CD4-positive, alpha-beta T cell (primary cell): ENCODE data around the gene P4HTM. TPM values are rescaled to one million over a fixed set of nuclear protein-coding genes. Genes with fewer than 3 reads are reported as not detected.
A peak's percentile ranks its signal among the peaks of the same experiment; 100 is the strongest.
"Not testable (repeated sequence)": the region's sequence is repeated elsewhere in the genome, so short reads cannot be mapped to it uniquely, and the experiment has no call there.

ENCODE experiments used
- ATAC-seq: fragments of 200-7000 bp; cut with Tn5 transposase; one replicate; pipeline ENCODE4 v1.10.0; 2022; ENCODE audit warnings: mild to moderate bottlenecking; ENCODE audit not compliant: poor library complexity
- CTCF ChIA-PET: fragments of 350-600 bp; sonication (Branson Sonifier 250); formaldehyde crosslinking; loops from one replicate; lab custom pipeline; 2021; ENCODE audit warnings: antibody characterized with exemption, inconsistent platforms; lab: Charles Lee
- POLR2A ChIA-PET: fragments of 350-600 bp; sonication (Branson Sonifier 250); formaldehyde crosslinking; loops from one replicate; lab custom pipeline; 2021; ENCODE audit warnings: antibody characterized with exemption, inconsistent platforms; lab: Charles Lee
- DNase-seq, 14 experiments: peaks; one replicate each; pipeline ENCODE4 v3.0.0-alpha.2; 2013 to 2020; ENCODE audit warnings: mixed read lengths in 2 of 14
- H3K27ac ChIP-seq, 2 donors: one replicate each; pipeline versions ENCODE4 v1.5.1 to v1.7.0; 2013; ENCODE audit warnings: low read length in 2 of 2, low read depth in 1 of 2, mild to moderate bottlenecking in 1 of 2
- H3K27me3 ChIP-seq, 2 experiments: 1 replicate in 1 of 2; 2 replicates in 1 of 2; pipeline versions ENCODE4 v1.6.1 to v1.7.0; 2013; ENCODE audit warnings: low read length in 2 of 2, control low read depth in 1 of 2, mild to moderate bottlenecking in 1 of 2, moderate library complexity in 1 of 2; ENCODE audit not compliant: insufficient read depth in 2 of 2, control insufficient read depth in 1 of 2
- H3K36me3 ChIP-seq: one replicate; pipeline ENCODE4 v1.6.1; 2013; ENCODE audit warnings: low read length, control low read depth; ENCODE audit not compliant: insufficient read depth
- H3K4me1 ChIP-seq: one replicate; pipeline ENCODE4 v1.6.1; 2013; ENCODE audit warnings: low read length, control low read depth; ENCODE audit not compliant: insufficient read depth
- H3K4me3 ChIP-seq: one replicate; pipeline ENCODE4 v1.5.1; 2013; ENCODE audit warnings: mild to moderate bottlenecking, low read length, moderate library complexity
- H3K9me3 ChIP-seq, 2 experiments: 1 replicate in 1 of 2; 2 replicates in 1 of 2; pipeline versions ENCODE4 v1.6.1 to v1.7.0; 2013; ENCODE audit warnings: low read length in 2 of 2, mild to moderate bottlenecking in 2 of 2, control low read depth in 1 of 2, moderate library complexity in 1 of 2; ENCODE audit not compliant: control insufficient read depth in 1 of 2, insufficient read depth in 1 of 2
- H3K27ac Mint-ChIP-seq: one replicate; pipeline ENCODE4 v1.8.0; 2020; ENCODE audit warnings: mixed read lengths
- H3K27me3 Mint-ChIP-seq: one replicate; pipeline ENCODE4 v1.8.0; 2021; ENCODE audit warnings: mixed read lengths
- H3K36me3 Mint-ChIP-seq: one replicate; pipeline ENCODE4 v1.8.0; 2021; ENCODE audit warnings: low read depth, mixed read lengths
- H3K4me1 Mint-ChIP-seq: one replicate; pipeline ENCODE4 v1.8.0; 2021; ENCODE audit warnings: low read depth, mixed read lengths
- H3K4me3 Mint-ChIP-seq: one replicate; pipeline ENCODE4 v1.8.0; 2020; ENCODE audit warnings: mild to moderate bottlenecking, mixed read lengths
- H3K9me3 Mint-ChIP-seq: one replicate; pipeline ENCODE4 v1.8.0; 2020; ENCODE audit warnings: mixed read lengths
- CTCF ChIP-seq: fragments of 200-600 bp; IDR thresholded peaks from one replicate; pipeline ENCODE4 v1.8.0; 2022; ENCODE audit warnings: antibody characterized with exemption, mild to moderate bottlenecking
- intact Hi-C, 2 experiments: fragments of 100-400 bp; cut with DNase I in 1 of 2; cut with micrococcal nuclease in 1 of 2; formaldehyde crosslinking; loops; one replicate each; pipeline versions ENCODE4 v1.15.1 to v1.9.0; 2023 to 2025; cut with DNase I, micrococcal nuclease
- total RNA-seq, 174 experiments: library from RNA in 2 of 174; stranded (reverse) in 2 of 174; gene quantifications; one replicate each; pipeline ENCODE4 v1.2.3 and lab custom pipeline; 2021 to 2026

The P4HTM gene
- total RNA-seq, 2 experiments from 2014 or later = 45.9 to 47.0 TPM

- CTCF ChIA-PET = interaction anchor here (0.7 to 5.2 kb wide), 8 partner anchors 9 to 89 kb away, joined by 3 to 100 read pairs (median 10); partner anchors contain the start of genes ARIH2, IMPDH2, NDUFAF3 and P4HTM
- Histone ChIP-seq H3K27ac (peak within 1 kb of the TSS; percentile 89 to 99), H3K4me1 (peaks cover 25% of the 10 kb centered on the region), H3K9me3 (no peaks in the 10 kb centered on the region), H3K4me3 (peak within 1 kb of the TSS; percentile 99), H3K36me3 (peaks cover 19% of the 10 kb centered on the region), H3K27me3 (no peaks in the 10 kb centered on the region)
- H3K4me3 Mint-ChIP-seq = peak within 1 kb of the TSS; percentile 99
- H3K9me3 Mint-ChIP-seq = no peaks in the 10 kb centered on the region
- intact Hi-C loops = loop anchor here (1.0 to 5.0 kb wide), 8 partner anchors 11 to 1495 kb away; partner anchors contain the start of genes DALRD3 (in 1 of the 2), ELP6 (in 1 of the 2), IMPDH2 (in 1 of the 2) and NME6 (in 1 of the 2)
- peak; percentile 19 for TF ChIP-seq CTCF
- ATAC-seq = peak; percentile 86
- H3K36me3 Mint-ChIP-seq = peaks cover 23% of the 10 kb centered on the region
- peaks cover 27% of the 10 kb centered on the region for H3K4me1 Mint-ChIP-seq
- peak within 1 kb of the TSS; percentile 97 for H3K27ac Mint-ChIP-seq
- DNase-seq = peak; percentile 93 to 99 (median 96)
- POLR2A ChIA-PET = interaction anchor here (0.5 to 8.0 kb wide), 27 partner anchors 9 to 738 kb away, joined by 3 to 331 read pairs (median 4); partner anchors contain the start of genes ARIH2, CCDC71, DAG1 and DALRD3
- H3K27me3 Mint-ChIP-seq = no peaks in the 10 kb centered on the region
Observed at GRCh38 chr3:49007068-49007770, 17.2 kb downstream of the P4HTM start, which contains the start of gene WDR6. Gene WDR6, plus strand, starts transcription at chr3:49007391. Its CDS starts 41 bp downstream, at chr3:49007432.

GRCh38 chr3:49007771-49008528, 17.9 kb downstream of the P4HTM start:
- H3K4me3 ChIP-seq = peak overlapping the region; percentile 99
- intact Hi-C loops = loop anchor here (1.0 to 5.0 kb wide), 8 partner anchors 10 to 1496 kb away; partner anchors contain the start of genes DALRD3 (in 1 of the 2), ELP6 (in 1 of the 2), IMPDH2 (in 1 of the 2) and NME6 (in 1 of the 2)

GRCh38 chr3:49008627-49009026, 18.6 kb downstream of the P4HTM start:
- H3K4me1 Mint-ChIP-seq = peaks cover 32% of the 10 kb centered on the region
- H3K4me3 ChIP-seq, H3K9me3 Mint-ChIP-seq, H3K9me3 ChIP-seq, ATAC-seq, DNase-seq, H3K27me3 ChIP-seq, H3K27me3 Mint-ChIP-seq: not testable (repeated sequence)
- Histone ChIP-seq H3K36me3 (peaks cover 22% of the 10 kb centered on the region), H3K4me1 (peaks cover 25% of the 10 kb centered on the region), H3K27ac (peak overlapping the region; percentile 43 to 89)
- POLR2A ChIA-PET = interaction anchor here (1.5 to 8.0 kb wide), 4 partner anchors 11 to 20 kb away, joined by 3 to 331 read pairs (median 103); partner anchors contain the start of genes DALRD3, IMPDH2, NDUFAF3 and P4HTM
- peak overlapping the region; percentile 99 for H3K4me3 Mint-ChIP-seq
- H3K36me3 Mint-ChIP-seq = peaks cover 33% of the 10 kb centered on the region
- CTCF ChIA-PET = interaction anchor here (2.2 to 5.2 kb wide), 3 partner anchors 14 to 85 kb away, joined by 10 to 100 read pairs (median 59); partner anchors contain the start of genes NDUFAF3, P4HTM and QRICH1
- intact Hi-C loops = loop anchor here in 1 of 2 experiments (5.0 kb wide), 2 partner anchors 706 to 1496 kb away; partner anchors contain the start of genes ELP6 and NME6
- H3K27ac Mint-ChIP-seq = peak overlapping the region; percentile 97

More at GRCh38 chr3:49007771-49008528, 17.9 kb downstream of the P4HTM start:
- peak overlapping the region; percentile 97 for H3K27ac Mint-ChIP-seq
- Histone ChIP-seq H3K36me3 (peaks cover 21% of the 10 kb centered on the region), H3K27me3 (no peaks in the 10 kb centered on the region), H3K27ac (peak overlapping the region; percentile 89 to 99), H3K4me1 (peaks cover 25% of the 10 kb centered on the region), H3K9me3 (no peaks in the 10 kb centered on the region)
- TF ChIP-seq CTCF = no peak
- peaks cover 28% of the 10 kb centered on the region for H3K36me3 Mint-ChIP-seq
- H3K9me3 Mint-ChIP-seq = no peaks in the 10 kb centered on the region
- no peaks in the 10 kb centered on the region for H3K27me3 Mint-ChIP-seq
- ATAC-seq (peak; percentile 51), DNase-seq (peak; percentile 74 to 92 (median 86))
- CTCF ChIA-PET = interaction anchor here (1.1 to 5.2 kb wide), 6 partner anchors 8 to 89 kb away, joined by 4 to 100 read pairs (median 10); partner anchors contain the start of genes ARIH2, IMPDH2, NDUFAF3 and P4HTM
- H3K4me1 Mint-ChIP-seq = peaks cover 32% of the 10 kb centered on the region
- peak overlapping the region; percentile 99 for H3K4me3 Mint-ChIP-seq
- POLR2A ChIA-PET = interaction anchor here (0.5 to 8.0 kb wide), 24 partner anchors 10 to 462 kb away, joined by 3 to 331 read pairs (median 4); partner anchors contain the start of genes ARIH2, DAG1, DALRD3 and IMPDH2
